ENCODE results near the gene RRBP1.

The RRBP1 gene

DNA sequence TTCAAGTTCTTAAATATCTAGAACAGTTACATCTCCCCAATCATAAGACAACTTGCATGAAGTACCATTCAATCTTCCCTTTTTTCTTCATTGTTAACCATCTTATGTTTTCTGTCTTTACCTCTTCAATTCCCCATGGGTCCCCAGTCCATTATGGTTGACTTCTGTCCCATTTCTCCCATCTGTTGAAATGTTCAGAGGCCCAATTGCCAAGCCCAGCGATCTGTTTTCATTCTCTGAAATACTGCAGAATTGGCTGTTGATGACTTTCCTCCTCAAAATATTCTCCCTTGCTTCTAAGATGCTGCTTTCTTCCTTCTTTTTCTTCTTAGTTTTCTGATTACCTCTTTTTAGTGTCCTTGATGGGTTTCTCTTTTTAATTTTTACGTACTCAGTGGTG is 86.2 kb downstream of the RRBP1 start:
- Histone ChIP-seq H3K27ac (ENCODE audit: low read depth, low read length, poor library complexity, severe bottlenecking) (no peak overlapping the region), H3K79me2 (ENCODE audit: insufficient read depth, low read length) (no peaks in the 10 kb centered on the region), H3F3A (ENCODE audit: insufficient read depth, low read length) (no peaks in the 10 kb centered on the region), H3K4me3 (ENCODE audit: low read depth, low read length, poor library complexity, severe bottlenecking) (no peak overlapping the region), H3K27me3 (ENCODE audit: insufficient read depth, low read length) (no peaks in the 10 kb centered on the region), H3K36me3 (ENCODE audit: insufficient read depth, low read length) (no peaks in the 10 kb centered on the region), H2AFZ (ENCODE audit: low read length) (no peak overlapping the region), H3K4me2 (ENCODE audit: low read length) (no peak overlapping the region), H4K20me1 (ENCODE audit: insufficient read depth, low read length) (no peaks in the 10 kb centered on the region), H3K9ac (ENCODE audit: low read length) (no peak overlapping the region), H3K4me1 (ENCODE audit: insufficient read depth, low read length, severe bottlenecking) (no peaks in the 10 kb centered on the region), H3K9me3 (ENCODE audit: low read length) (no peaks in the 10 kb centered on the region), H3K9me2 (ENCODE audit: low read depth, low read length) (no peaks in the 10 kb centered on the region)
- no peak for TF ChIP-seq EZH2 (IDR thresholded peaks at IDR 0.05; ENCODE audit: borderline replicate concordance, low read length)
- no peak for TF ChIP-seq CTCF (IDR thresholded peaks at IDR 0.05; ENCODE audit: low read length)

DNA sequence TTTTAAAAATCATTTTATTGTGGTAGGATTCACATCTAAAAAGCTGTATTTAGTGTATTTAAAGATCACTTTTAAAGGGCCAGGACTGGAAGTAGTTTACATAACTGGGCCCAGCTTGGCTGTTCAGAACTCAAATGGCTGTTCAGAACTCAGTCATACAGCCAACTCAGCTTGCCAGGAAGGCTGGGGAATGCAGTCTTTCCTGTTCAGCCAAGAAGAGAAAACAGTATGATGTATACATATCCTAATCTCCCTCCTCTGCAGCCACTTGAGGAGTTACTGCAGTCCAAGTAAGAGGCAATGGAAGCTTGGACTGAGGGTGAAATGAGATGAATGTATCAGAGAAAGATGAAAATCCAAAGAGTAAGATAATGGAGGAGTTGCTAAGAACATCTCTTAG is 87.6 kb downstream of the RRBP1 start:
- TF ChIP-seq CTCF (IDR thresholded peaks at IDR 0.05; ENCODE audit: low read length) (no peak), EZH2 (IDR thresholded peaks at IDR 0.05; ENCODE audit: borderline replicate concordance, low read length) (no peak)
- Histone ChIP-seq H3F3A (ENCODE audit: insufficient read depth, low read length) (no peaks in the 10 kb centered on the region), H2AFZ (ENCODE audit: low read length) (no peak overlapping the region), H3K4me1 (ENCODE audit: insufficient read depth, low read length, severe bottlenecking) (peaks cover 8% of the 10 kb centered on the region), H3K36me3 (ENCODE audit: insufficient read depth, low read length) (no peaks in the 10 kb centered on the region), H4K20me1 (ENCODE audit: insufficient read depth, low read length) (no peaks in the 10 kb centered on the region), H3K9me2 (ENCODE audit: low read depth, low read length) (no peaks in the 10 kb centered on the region), H3K79me2 (ENCODE audit: insufficient read depth, low read length) (no peaks in the 10 kb centered on the region), H3K27ac (ENCODE audit: low read depth, low read length, poor library complexity, severe bottlenecking) (no peak overlapping the region), H3K27me3 (ENCODE audit: insufficient read depth, low read length) (no peaks in the 10 kb centered on the region), H3K4me3 (ENCODE audit: low read depth, low read length, poor library complexity, severe bottlenecking) (no peak overlapping the region), H3K4me2 (ENCODE audit: low read length) (no peak overlapping the region), H3K9me3 (ENCODE audit: low read length) (no peaks in the 10 kb centered on the region), H3K9ac (ENCODE audit: low read length) (no peak overlapping the region)

DNA sequence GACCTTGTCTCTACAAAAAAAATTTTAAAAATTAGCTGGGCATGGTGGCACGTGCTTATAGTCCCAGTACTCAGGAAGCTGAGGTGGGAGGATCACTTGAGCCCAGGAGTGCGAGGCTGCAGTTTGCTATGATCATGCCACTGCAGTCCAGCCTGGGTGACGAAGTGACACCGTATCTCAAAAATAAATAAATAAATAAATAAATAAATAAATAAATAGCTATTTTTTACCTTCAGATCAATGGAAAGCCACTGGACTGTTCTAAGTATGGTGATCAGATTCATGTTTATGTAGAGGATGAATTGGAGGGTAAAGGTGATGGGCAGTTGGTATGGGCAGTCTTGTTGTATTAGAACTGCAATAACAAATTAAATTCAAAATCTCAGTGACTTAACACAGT is 88.1 kb downstream of the RRBP1 start:
- Histone ChIP-seq H3K9me3 (ENCODE audit: low read length) (no peaks in the 10 kb centered on the region), H3K27ac (ENCODE audit: low read depth, low read length, poor library complexity, severe bottlenecking) (no peak overlapping the region), H3K4me3 (ENCODE audit: low read depth, low read length, poor library complexity, severe bottlenecking) (no peak overlapping the region), H4K20me1 (ENCODE audit: insufficient read depth, low read length) (no peaks in the 10 kb centered on the region), H3F3A (ENCODE audit: insufficient read depth, low read length) (no peaks in the 10 kb centered on the region), H3K4me1 (ENCODE audit: insufficient read depth, low read length, severe bottlenecking) (peaks cover 8% of the 10 kb centered on the region), H3K4me2 (ENCODE audit: low read length) (no peak overlapping the region), H3K9me2 (ENCODE audit: low read depth, low read length) (no peaks in the 10 kb centered on the region), H3K27me3 (ENCODE audit: insufficient read depth, low read length) (no peaks in the 10 kb centered on the region), H2AFZ (ENCODE audit: low read length) (no peak overlapping the region), H3K36me3 (ENCODE audit: insufficient read depth, low read length) (no peaks in the 10 kb centered on the region), H3K79me2 (ENCODE audit: insufficient read depth, low read length) (no peaks in the 10 kb centered on the region), H3K9ac (ENCODE audit: low read length) (no peak overlapping the region)
- no peak for TF ChIP-seq EZH2 (IDR thresholded peaks at IDR 0.05; ENCODE audit: borderline replicate concordance, low read length)
- no peak for TF ChIP-seq CTCF (IDR thresholded peaks at IDR 0.05; ENCODE audit: low read length)

Measured in OCI-LY1 (cell line).